A549 (cell line): Measurements from ENCODE around the gene SSC4D. TPM values are rescaled to one million over a fixed set of nuclear protein-coding genes. Genes with fewer than 3 reads are reported as not detected.

Experiments
- ATAC-seq, 2 experiments: fragments of 200-7000 bp in 1 of 2; fragments of >200 bp in 1 of 2; cut with Nextera tagmentation in 1 of 2; cut with Tn5 transposase in 1 of 2; 3 replicates each; pipeline versions ENCODE4 v1.8.0 to v1.9.1; 2018 to 2020; ENCODE audit warnings: mild to moderate bottlenecking in 1 of 2, moderate library complexity in 1 of 2
- CTCF ChIA-PET: fragments of 300-600 bp; sonication (Branson Sonifier 250); formaldehyde crosslinking; extraction: SDS; loops from one replicate; lab custom pipeline; 2021; ENCODE audit warnings: antibody characterized with exemption, inconsistent platforms; lab: Yijun Ruan, JAX
- POLR2A ChIA-PET: fragments of 350-600 bp; formaldehyde crosslinking; extraction: SDS; loops from one replicate; lab custom pipeline; 2021; ENCODE audit warnings: antibody characterized with exemption, inconsistent platforms; lab: Yijun Ruan, JAX
- DNase-seq, 2 experiments: peaks; one replicate each; pipeline versions ENCODE4 v3.0.0 to v3.0.0-alpha.2; 2011 to 2016; ENCODE audit warnings: low read depth in 1 of 2, low spot score in 1 of 2
- FAIRE-seq: peaks from 2 replicates; lab custom pipeline; 2011; peaks lifted over from hg19 to GRCh38; lab: Jason Lieb, UNC
- H3K27ac ChIP-seq, 2 experiments: fragments of >200 bp; sonication (Bioruptor Twin); formaldehyde crosslinking; 3 replicates each; pipeline ENCODE4 v1.5.1; 2016 to 2017
- H3K4me1 ChIP-seq: fragments of >200 bp; sonication (Bioruptor Twin); formaldehyde crosslinking; 3 replicates; pipeline ENCODE4 v1.6.1; 2016
- H3K4me2 ChIP-seq: fragments of >200 bp; sonication (Bioruptor Twin); formaldehyde crosslinking; 3 replicates; pipeline ENCODE4 v1.6.1; 2016
- H3K4me3 ChIP-seq: fragments of >200 bp; sonication (Bioruptor Twin); formaldehyde crosslinking; 3 replicates; pipeline ENCODE4 v1.5.1; 2016
- H3K9me3 ChIP-seq: fragments of >200 bp; sonication (Bioruptor Twin); formaldehyde crosslinking; 3 replicates; pipeline ENCODE4 v1.6.1; 2016
- EHF ChIP-seq: fragments of 250-450 bp; sonication (Bioruptor Pico); IDR thresholded peaks from 2 replicates; pipeline ENCODE4 v1.5.0; 2020; ENCODE audit warnings: mild to moderate bottlenecking
- EP300 ChIP-seq, 2 experiments: fragments of >200 bp; sonication (Bioruptor Twin); formaldehyde crosslinking; IDR thresholded peaks; 2 replicates in 1 of 2; 3 replicates in 1 of 2; pipeline ENCODE4 v1.6.1; 2016 to 2017
- FOSL2 ChIP-seq, 2 experiments: fragments of 450-650 bp in 1 of 2; fragments of >200 bp in 1 of 2; sonication (Bioruptor Twin) in 1 of 2; formaldehyde crosslinking; IDR thresholded peaks; 2 replicates each; pipeline versions ENCODE4 v1.5.0 to v1.6.1; 2016 to 2020; ENCODE audit warnings: mild to moderate bottlenecking in 1 of 2, moderate library complexity in 1 of 2
- MAFK ChIP-seq: fragments of 450-650 bp; IDR thresholded peaks from 2 replicates; pipeline ENCODE4 v1.6.1; 2014; ENCODE audit not compliant: partially characterized antibody
- NFE2L2 ChIP-seq: fragments of 150-350 bp; conservative IDR thresholded peaks from 2 replicates; pipeline ENCODE4 v1.6.1; 2014; ENCODE audit warnings: low read length
- POLR2A ChIP-seq: IDR thresholded peaks from 2 replicates; pipeline ENCODE4 v1.6.1; 2012; ENCODE audit warnings: mild to moderate bottlenecking, low read length
- RFX5 ChIP-seq: fragments of 450-650 bp; IDR thresholded peaks from 2 replicates; pipeline ENCODE4 v1.7.1; 2014; ENCODE audit warnings: antibody characterized with exemption, mild to moderate bottlenecking, moderate library complexity
- TP53 ChIP-seq: fragments of 250-450 bp; sonication (Bioruptor Pico); IDR thresholded peaks from 2 replicates; pipeline ENCODE4 v1.5.0; 2021; ENCODE audit warnings: mild to moderate bottlenecking, moderate library complexity
- ZFP36 ChIP-seq: fragments of 450-650 bp; IDR thresholded peaks from 2 replicates; pipeline ENCODE4 v1.6.1; 2014; ENCODE audit warnings: borderline replicate concordance; ENCODE audit not compliant: partially characterized antibody
- WGBS: methylation state at CpG from one replicate; pipeline ENCODE4 v1.1.6; 2017; ENCODE audit errors: missing lambda C conversion rate; 5-methylcytosine and 5-hydroxymethylcytosine counted together
- polyA plus RNA-seq, 4 experiments: library from polyadenylated mRNA; depleted of rRNA in 3 of 4; stranded (reverse); fragments of >200 nt; fragmentation: RNase III in 1 of 4; extraction: RNeasy Plus Mini Kit Qiagen cat#74134 plus additional on column Dnase treatment in 1 of 4; gene quantifications; 2 replicates in 3 of 4; 3 replicates in 1 of 4; pipeline ENCODE4 v1.2.3, GENCODE V29; 2011 to 2017

The SSC4D gene
- polyA plus RNA-seq, 2 of the 4 experiments (the other 2 are of a cell fraction) = 0.45 to 0.79 TPM

- POLR2A ChIA-PET = no interaction called here
- FAIRE-seq (no peak), ATAC-seq (peak in 1 of 2 experiments; percentile 24; a peak in 3 of 6 replicates), DNase-seq (no peak)
- Histone ChIP-seq H3K4me1 (peaks cover 92% of the 10 kb centered on the region), H3K4me2 (peak overlapping the region; percentile 42), H3K27ac (peak overlapping the region; percentile 61 to 79), H3K9me3 (no peaks in the 10 kb centered on the region), H3K4me3 (no peak overlapping the region)
- CTCF ChIA-PET = interaction anchor here (1.3 to 2.2 kb wide), 3 partner anchors 10 to 15 kb away, joined by 3 to 7 read pairs (median 5); no protein-coding TSS in a partner anchor
- TF ChIP-seq RFX5 (no peak), NFE2L2 (peak; percentile 82), ZFP36 (no peak), EP300 (IDR thresholded peaks at IDR 0.05) (no peak), POLR2A (no peak), TP53 (no peak), FOSL2 (IDR thresholded peaks at IDR 0.05) (no peak), FOSL2 (CRISPR knock-in tag; IDR thresholded peaks at IDR 0.05) (peak; percentile 25; the same call in 1 of the 2 replicates), EHF (CRISPR knock-in tag) (no peak), MAFK (peak; percentile 92)
- 53% methylated on average over 3 of the region's 3 CpGs for WGBS
Measured at GRCh38 chr7:76340617-76341131, 68.8 kb downstream of the SSC4D start.

Other genes starting within 250 kb of the SSC4D start
- gene SRRM3, start 207.8 kb downstream of the SSC4D start, polyA plus RNA-seq (2011; rRNA removed) = 2.4 and 3.0 TPM in 2 replicates
- 5.7 to 7.0 TPM (median 6.5 TPM) in 3 replicates for gene SRRM3, start 207.8 kb downstream of the SSC4D start, polyA plus RNA-seq (2017; fragmentation: RNase III; extraction: RNeasy Plus Mini Kit Qiagen cat#74134 plus additional on column Dnase treatment)
- 185 and 209 TPM in 2 replicates for gene HSPB1, start 107.0 kb downstream of the SSC4D start, polyA plus RNA-seq (2011; rRNA removed)
- gene HSPB1, start 107.0 kb downstream of the SSC4D start, polyA plus RNA-seq (2017; fragmentation: RNase III; extraction: RNeasy Plus Mini Kit Qiagen cat#74134 plus additional on column Dnase treatment) = 547 to 666 TPM (median 620 TPM) in 3 replicates
- gene YWHAG, start 50.7 kb downstream of the SSC4D start, polyA plus RNA-seq (2011; rRNA removed) = 140 and 141 TPM in 2 replicates
- gene YWHAG, start 50.7 kb downstream of the SSC4D start, polyA plus RNA-seq (2017; fragmentation: RNase III; extraction: RNeasy Plus Mini Kit Qiagen cat#74134 plus additional on column Dnase treatment) = 295 to 306 TPM (median 302 TPM) in 3 replicates
- gene ZP3, start 15.3 kb upstream of the SSC4D start, polyA plus RNA-seq (2011; rRNA removed) = 26.5 and 38.6 TPM in 2 replicates
- 19.5 to 21.4 TPM (median 20.1 TPM) in 3 replicates for gene ZP3, start 15.3 kb upstream of the SSC4D start, polyA plus RNA-seq (2017; fragmentation: RNase III; extraction: RNeasy Plus Mini Kit Qiagen cat#74134 plus additional on column Dnase treatment)
- 11.2 and 13.4 TPM in 2 replicates for gene DTX2, start 52.0 kb upstream of the SSC4D start, polyA plus RNA-seq (2011; rRNA removed)
- gene DTX2, start 52.0 kb upstream of the SSC4D start, polyA plus RNA-seq (2017; fragmentation: RNase III; extraction: RNeasy Plus Mini Kit Qiagen cat#74134 plus additional on column Dnase treatment) = 52.7 to 59.1 TPM (median 52.7 TPM) in 3 replicates
- 2.2 and 2.3 TPM in 2 replicates for gene UPK3B, start 100.9 kb upstream of the SSC4D start, polyA plus RNA-seq (2011; rRNA removed)
- 19.4 to 20.9 TPM (median 20.6 TPM) in 3 replicates for gene UPK3B, start 100.9 kb upstream of the SSC4D start, polyA plus RNA-seq (2017; fragmentation: RNase III; extraction: RNeasy Plus Mini Kit Qiagen cat#74134 plus additional on column Dnase treatment)
- not detected in 2 replicates for gene SPDYE16, start 133.6 kb upstream of the SSC4D start, polyA plus RNA-seq (2011; rRNA removed)
- not detected in 3 replicates for gene SPDYE16, start 133.6 kb upstream of the SSC4D start, polyA plus RNA-seq (2017; fragmentation: RNase III; extraction: RNeasy Plus Mini Kit Qiagen cat#74134 plus additional on column Dnase treatment)
- 10.6 and 14.7 TPM in 2 replicates for gene POMZP3, start 217.6 kb upstream of the SSC4D start, polyA plus RNA-seq (2011; rRNA removed)
- 17.4 to 18.6 TPM (median 17.6 TPM) in 3 replicates for gene POMZP3, start 217.6 kb upstream of the SSC4D start, polyA plus RNA-seq (2017; fragmentation: RNase III; extraction: RNeasy Plus Mini Kit Qiagen cat#74134 plus additional on column Dnase treatment)